IMR-90 (cell line): ENCODE results near the gene RAB36. TPM values are rescaled to one million over a fixed set of nuclear protein-coding genes. Genes with fewer than 3 reads are reported as not detected.

ENCODE experiments used
- ATAC-seq: fragments of 200-7000 bp; cut with Tn5 transposase; 2 replicates; pipeline ENCODE4 v1.9.1; 2020; ENCODE audit warnings: low read depth, mild to moderate bottlenecking, moderate library complexity
- BruUV-seq: library from RNA; stranded (reverse); fragments of 400-500 nt; replicated peaks from 2 replicates; lab custom pipeline; 2021; lab: Mats Ljungman, UMichigan
- CTCF ChIA-PET: fragments of 300-600 bp; formaldehyde crosslinking; extraction: SDS; loops from one replicate; lab custom pipeline; 2021; ENCODE audit warnings: antibody characterized with exemption; lab: Yijun Ruan, JAX
- POLR2A ChIA-PET: fragments of 300-600 bp; sonication (Branson Sonifier 250); formaldehyde crosslinking; loops from one replicate; lab custom pipeline; 2022; ENCODE audit warnings: antibody characterized with exemption; ENCODE audit not compliant: unreplicated experiment; lab: Charles Lee
- DNase-seq: peaks from one replicate; pipeline ENCODE4 v3.0.0; 2013
- H2AFZ ChIP-seq: replicated peaks from 2 replicates; pipeline ENCODE3; 2013; ENCODE audit warnings: low read length, mild to moderate bottlenecking; ENCODE audit not compliant: poor library complexity
- H2AK5ac ChIP-seq: 2 replicates; pipeline ENCODE4 v1.6.1; 2013; ENCODE audit warnings: low read depth, low read length, inconsistent platforms
- H2AK9ac ChIP-seq: replicated peaks from 2 replicates; pipeline ENCODE3; 2013; ENCODE audit warnings: mild to moderate bottlenecking, low read depth, low read length, moderate library complexity; ENCODE audit not compliant: poor library complexity
- H2BK120ac ChIP-seq: 2 replicates; pipeline ENCODE4 v1.6.1; 2013; ENCODE audit warnings: low read depth, low read length, inconsistent platforms
- H2BK15ac ChIP-seq: 3 replicates; pipeline ENCODE4 v1.6.1; 2013; ENCODE audit warnings: low read depth, low read length, inconsistent platforms
- H2BK20ac ChIP-seq: 2 replicates; pipeline ENCODE4 v1.6.1; 2013; ENCODE audit warnings: low read depth, mild to moderate bottlenecking, inconsistent platforms, low read length, moderate library complexity
- H2BK5ac ChIP-seq: 2 replicates; pipeline ENCODE4 v1.6.1; 2013; ENCODE audit warnings: mild to moderate bottlenecking, low read depth, low read length, inconsistent platforms; ENCODE audit not compliant: poor library complexity, severe bottlenecking
- H3K14ac ChIP-seq: replicated peaks from 2 replicates; pipeline ENCODE4 v1.6.1; 2013; ENCODE audit warnings: low read depth, low read length, inconsistent platforms
- H3K18ac ChIP-seq: 2 replicates; pipeline ENCODE4 v1.6.1; 2013; ENCODE audit warnings: low read depth, low read length, control low read depth
- H3K23ac ChIP-seq: 2 replicates; pipeline ENCODE4 v1.6.1; 2013; ENCODE audit warnings: low read depth, low read length, inconsistent platforms
- H3K27ac ChIP-seq: 2 replicates; pipeline ENCODE4 v1.5.1; 2013; ENCODE audit warnings: mild to moderate bottlenecking, control low read depth, low read length; ENCODE audit not compliant: insufficient read depth
- H3K27me3 ChIP-seq: 2 replicates; pipeline ENCODE4 v1.6.1; 2013; ENCODE audit warnings: low read length; ENCODE audit not compliant: control insufficient read depth, insufficient read depth
- H3K36me3 ChIP-seq: 2 replicates; pipeline ENCODE4 v1.6.1; 2013; ENCODE audit warnings: low read length, mixed read lengths; ENCODE audit not compliant: control insufficient read depth, insufficient read depth
- H3K4ac ChIP-seq: 2 replicates; pipeline ENCODE4 v1.6.1; 2013; ENCODE audit warnings: low read depth, low read length, inconsistent platforms
- H3K4me1 ChIP-seq: 2 replicates; pipeline ENCODE4 v1.6.1; 2013; ENCODE audit warnings: low read length, mixed read lengths; ENCODE audit not compliant: control insufficient read depth, insufficient read depth
- H3K4me2 ChIP-seq: 2 replicates; pipeline ENCODE4 v1.6.1; 2013; ENCODE audit warnings: low read depth, mild to moderate bottlenecking, control low read depth, low read length, moderate library complexity
- H3K4me3 ChIP-seq: 2 replicates; pipeline ENCODE4 v1.5.1; 2013; ENCODE audit warnings: low read depth, mild to moderate bottlenecking, control low read depth, low read length, moderate library complexity; ENCODE audit not compliant: insufficient read depth
- H3K56ac ChIP-seq: 2 replicates; pipeline ENCODE4 v1.6.1; 2013; ENCODE audit warnings: low read length, inconsistent platforms; ENCODE audit not compliant: insufficient read depth; ENCODE audit errors: extremely low read depth
- H3K79me1 ChIP-seq, 2 experiments: 2 replicates each; pipeline ENCODE4 v1.6.1; 2013; ENCODE audit warnings: low read length in 2 of 2, inconsistent platforms in 1 of 2, low read depth in 1 of 2
- H3K9ac ChIP-seq: 2 replicates; pipeline ENCODE4 v1.6.1; 2013; ENCODE audit warnings: low read depth, low read length, control low read depth
- H3K9me1 ChIP-seq: 2 replicates; pipeline ENCODE4 v1.6.1; 2013; ENCODE audit warnings: low read length, inconsistent platforms; ENCODE audit not compliant: insufficient read depth
- H3K9me3 ChIP-seq: 2 replicates; pipeline ENCODE4 v1.6.1; 2013; ENCODE audit warnings: low read length; ENCODE audit not compliant: control insufficient read depth, insufficient read depth
- H4K20me1 ChIP-seq: 2 replicates; pipeline ENCODE4 v1.6.1; 2013; ENCODE audit warnings: low read length, inconsistent platforms; ENCODE audit not compliant: insufficient read depth
- H4K5ac ChIP-seq: 2 replicates; pipeline ENCODE4 v1.6.1; 2013; ENCODE audit warnings: mild to moderate bottlenecking, low read depth, low read length, control low read depth
- H4K8ac ChIP-seq, 2 experiments: 2 replicates each; pipeline ENCODE4 v1.6.1; 2013; ENCODE audit warnings: low read depth in 2 of 2, low read length in 2 of 2, control low read depth in 1 of 2, inconsistent platforms in 1 of 2
- H4K91ac ChIP-seq: 2 replicates; pipeline ENCODE4 v1.6.1; 2013; ENCODE audit warnings: low read depth, low read length, inconsistent platforms; ENCODE audit not compliant: insufficient read depth
- CEBPB ChIP-seq: IDR thresholded peaks from 2 replicates; pipeline ENCODE4 v1.6.1; 2012; ENCODE audit warnings: low read depth, low read length, improper control_type of control experiment
- CTCF ChIP-seq: conservative IDR thresholded peaks from 2 replicates; pipeline ENCODE4 v1.5.1; 2012; ENCODE audit warnings: mild to moderate bottlenecking, low read depth, low read length, improper control_type of control experiment
- MAFK ChIP-seq: IDR thresholded peaks from 2 replicates; pipeline ENCODE4 v1.6.1; 2012; ENCODE audit warnings: low read depth, low read length, improper control_type of control experiment
- MXI1 ChIP-seq: IDR thresholded peaks from 2 replicates; pipeline ENCODE4 v1.6.1; 2012; ENCODE audit warnings: low read depth, mild to moderate bottlenecking, low read length, moderate library complexity, borderline replicate concordance
- POLR2A ChIP-seq: IDR thresholded peaks from 2 replicates; pipeline ENCODE4 v1.6.1; 2012; ENCODE audit warnings: mild to moderate bottlenecking, low read depth, low read length
- RAD21 ChIP-seq: IDR thresholded peaks from 2 replicates; pipeline ENCODE4 v1.6.1; 2012; ENCODE audit warnings: low read length, improper control_type of control experiment
- RCOR1 ChIP-seq: IDR thresholded peaks from 2 replicates; pipeline ENCODE4 v1.6.1; 2012; ENCODE audit warnings: mild to moderate bottlenecking, low read length, improper control_type of control experiment; ENCODE audit not compliant: insufficient replicate concordance
- SMC3 ChIP-seq: fragments of 150-350 bp; IDR thresholded peaks from 2 replicates; pipeline ENCODE4 v1.6.1; 2016; ENCODE audit warnings: low read depth, mild to moderate bottlenecking, antibody characterized with exemption, low read length, moderate library complexity
- USF2 ChIP-seq: fragments of 150-350 bp; IDR thresholded peaks from 2 replicates; pipeline ENCODE4 v1.6.1; 2017; ENCODE audit warnings: mild to moderate bottlenecking, antibody characterized with exemption, low read length, low read depth
- WGBS, 2 experiments: methylation state at CpG; one replicate each; pipeline versions ENCODE4 v1.1.5 to v1.1.7; 2013; ENCODE audit warnings: missing lambda C conversion rate in 2 of 2; ENCODE audit not compliant: insufficient read length in 1 of 2; ENCODE audit errors: extremely low coverage in 2 of 2; 5-methylcytosine and 5-hydroxymethylcytosine counted together
- dilution Hi-C: fragments of 300-500 bp; cut with HindIII; formaldehyde crosslinking; loops from one replicate; pipeline ENCODE4 v1.14.3; 2018; ENCODE audit warnings: low sequenced_read_pairs; ENCODE audit not compliant: unreplicated experiment
- in situ Hi-C: fragments of 300-500 bp; cut with MboI; formaldehyde crosslinking; loops from 3 replicates; pipeline ENCODE4 v1.14.3; 2019; ENCODE audit warnings: low sequenced_read_pairs, inconsistent platforms, mixed read lengths
- intact Hi-C: fragments of 100-400 bp; cut with micrococcal nuclease; formaldehyde crosslinking; loops from 2 replicates; pipeline ENCODE4 v1.10.0; 2022
- polyA plus RNA-seq, 3 experiments: library from polyadenylated mRNA; depleted of rRNA; stranded (reverse); fragments of >200 nt; gene quantifications; 2 replicates each; pipeline ENCODE4 v1.2.3, GENCODE V29; 2012; ENCODE audit warnings: low replicate concordance in 1 of 3
- total RNA-seq: library from RNA; depleted of rRNA; stranded (reverse); fragments of >200 nt; gene quantifications from 2 replicates; pipeline ENCODE4 v1.2.3, GENCODE V29; 2012

The RAB36 gene
- total and polyA plus RNA-seq, 2 of the 4 experiments (the other 2 are of a cell fraction), result 3.6 to 4.0 TPM

- H3K9me1 ChIP-seq, result no peaks in the 10 kb centered on the region
- no peak overlapping the region for H2BK120ac ChIP-seq
- BruUV-seq, result no TSS peak
- no peaks in the 10 kb centered on the region for H4K20me1 ChIP-seq
- H3K4me3 ChIP-seq, result no peak overlapping the region
- H4K8ac ChIP-seq, result no peak overlapping the region
- no peak overlapping the region for H4K5ac ChIP-seq
- no peaks in the 10 kb centered on the region for H3K9me3 ChIP-seq
- no peaks in the 10 kb centered on the region for H3K4me1 ChIP-seq
- H3K27ac ChIP-seq, result no peak overlapping the region
- no peak overlapping the region for H3K14ac ChIP-seq
- TF ChIP-seq MAFK (no peak), MXI1 (no peak), SMC3 (no peak), CEBPB (no peak), RCOR1 (no peak), CTCF (no peak), RAD21 (no peak), USF2 (no peak), POLR2A (no peak)
- H2BK20ac ChIP-seq, result no peak overlapping the region
- no peak overlapping the region for H2BK5ac ChIP-seq
- 70% methylated on average over 2 of the region's 12 CpGs; no CpG with 5 or more reads in 1 of the 2 experiments for WGBS, 2 experiments
- no peaks in the 10 kb centered on the region for H3K79me1 ChIP-seq
- H2BK15ac ChIP-seq, result no peak overlapping the region
- no peaks in the 10 kb centered on the region for H3K36me3 ChIP-seq
- H3K9ac ChIP-seq, result no peak overlapping the region
- in situ Hi-C loops, result no loop called here
- H2AK5ac ChIP-seq, result no peak overlapping the region
- H3K4me2 ChIP-seq, result no peak overlapping the region
- no peaks in the 10 kb centered on the region; the same call in 1 of the 2 replicates for H3K27me3 ChIP-seq
- ChIA-PET POLR2A (no interaction called here), CTCF (no interaction called here)
- intact Hi-C loops, result no loop called here
- no peak overlapping the region for H4K91ac ChIP-seq
- ATAC-seq, result no peak
- H2AK9ac ChIP-seq, result no peak overlapping the region
- no peak overlapping the region for H2AFZ ChIP-seq
- no peak overlapping the region for H3K18ac ChIP-seq
- dilution Hi-C loops, result no loop called here
- H3K56ac ChIP-seq, result no peak overlapping the region
- no peak overlapping the region for H3K23ac ChIP-seq
- no peak for DNase-seq
- H3K4ac ChIP-seq, result no peak overlapping the region
Observed at GRCh38 chr22:23104187-23104971, 40.9 kb upstream of the RAB36 start.
